GM12873 (cell line): ENCODE measurements around the gene MYO3A.

Experiments
- TF ChIP-seq, protein P1 (sequence below): IDR thresholded peaks from 2 replicates; pipeline ENCODE4 v1.5.1; 2012; ENCODE audit warnings: low read depth, mild to moderate bottlenecking, moderate library complexity, low read length, control low read depth; ENCODE audit not compliant: insufficient read depth; ENCODE audit errors: missing control alignments

Gene MYO3A

DNA sequence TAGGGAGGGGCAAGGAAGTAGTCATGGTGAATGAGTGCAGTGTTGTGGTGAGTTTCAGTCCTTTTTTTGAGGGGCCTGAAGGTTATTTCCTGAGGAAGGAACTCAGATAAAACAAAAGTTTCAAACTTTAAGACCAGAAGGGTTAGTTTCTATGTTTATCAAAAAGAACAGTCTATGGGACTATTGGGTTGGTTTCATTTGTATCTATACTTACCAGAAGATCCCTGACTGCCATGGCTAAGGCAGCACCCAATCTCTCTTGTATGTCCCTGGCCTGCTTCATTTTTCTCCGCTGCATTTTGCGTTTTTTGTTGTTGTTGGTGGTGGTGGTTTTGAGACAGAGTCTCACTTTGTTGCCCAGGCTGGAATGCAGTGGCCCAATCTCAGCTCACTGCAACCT is 263.2 kb downstream of the MYO3A start:
- TF ChIP-seq, protein P1, sequence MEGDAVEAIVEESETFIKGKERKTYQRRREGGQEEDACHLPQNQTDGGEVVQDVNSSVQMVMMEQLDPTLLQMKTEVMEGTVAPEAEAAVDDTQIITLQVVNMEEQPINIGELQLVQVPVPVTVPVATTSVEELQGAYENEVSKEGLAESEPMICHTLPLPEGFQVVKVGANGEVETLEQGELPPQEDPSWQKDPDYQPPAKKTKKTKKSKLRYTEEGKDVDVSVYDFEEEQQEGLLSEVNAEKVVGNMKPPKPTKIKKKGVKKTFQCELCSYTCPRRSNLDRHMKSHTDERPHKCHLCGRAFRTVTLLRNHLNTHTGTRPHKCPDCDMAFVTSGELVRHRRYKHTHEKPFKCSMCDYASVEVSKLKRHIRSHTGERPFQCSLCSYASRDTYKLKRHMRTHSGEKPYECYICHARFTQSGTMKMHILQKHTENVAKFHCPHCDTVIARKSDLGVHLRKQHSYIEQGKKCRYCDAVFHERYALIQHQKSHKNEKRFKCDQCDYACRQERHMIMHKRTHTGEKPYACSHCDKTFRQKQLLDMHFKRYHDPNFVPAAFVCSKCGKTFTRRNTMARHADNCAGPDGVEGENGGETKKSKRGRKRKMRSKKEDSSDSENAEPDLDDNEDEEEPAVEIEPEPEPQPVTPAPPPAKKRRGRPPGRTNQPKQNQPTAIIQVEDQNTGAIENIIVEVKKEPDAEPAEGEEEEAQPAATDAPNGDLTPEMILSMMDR: no peak

DNA sequence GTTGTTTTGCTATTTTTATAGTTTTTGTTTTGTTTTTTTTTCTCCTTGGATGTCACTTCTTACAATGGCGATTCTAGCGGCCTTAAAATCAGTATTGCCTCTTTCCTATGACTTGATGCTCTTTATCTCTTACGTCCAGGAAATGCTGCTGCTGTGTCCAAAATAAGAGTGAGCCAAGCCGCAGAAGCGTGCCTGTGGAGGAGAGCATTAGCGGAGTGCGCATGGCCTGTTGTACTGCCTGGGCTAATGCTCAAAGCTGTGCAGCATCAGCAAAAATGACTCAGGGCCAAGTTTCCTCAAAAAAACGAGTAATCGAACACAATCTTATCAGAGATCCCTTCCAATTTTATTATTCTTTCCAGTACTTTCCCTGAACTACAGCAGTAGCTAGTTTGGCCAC is 264.1 kb downstream of the MYO3A start:
- TF ChIP-seq, protein P1: no peak

DNA sequence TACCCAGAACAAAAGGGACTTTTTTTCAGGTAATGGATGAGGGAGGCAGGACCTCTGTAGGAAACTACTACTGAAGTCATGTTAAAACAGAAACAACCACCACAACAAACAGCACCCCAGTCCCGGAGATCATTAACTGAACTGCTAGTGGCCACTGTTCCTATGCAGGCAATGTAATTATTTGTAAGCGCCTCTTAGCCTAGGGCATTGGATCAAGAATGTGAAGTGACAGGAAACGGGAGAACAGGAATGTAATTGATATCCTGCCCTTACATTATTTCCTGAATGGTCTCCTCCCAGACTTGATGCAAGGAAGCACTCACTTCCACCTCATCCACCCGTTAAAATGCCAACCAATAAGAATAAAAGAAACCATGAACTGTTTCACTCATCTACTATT is 265.8 kb downstream of the MYO3A start:
- TF ChIP-seq, protein P1: no peak

DNA sequence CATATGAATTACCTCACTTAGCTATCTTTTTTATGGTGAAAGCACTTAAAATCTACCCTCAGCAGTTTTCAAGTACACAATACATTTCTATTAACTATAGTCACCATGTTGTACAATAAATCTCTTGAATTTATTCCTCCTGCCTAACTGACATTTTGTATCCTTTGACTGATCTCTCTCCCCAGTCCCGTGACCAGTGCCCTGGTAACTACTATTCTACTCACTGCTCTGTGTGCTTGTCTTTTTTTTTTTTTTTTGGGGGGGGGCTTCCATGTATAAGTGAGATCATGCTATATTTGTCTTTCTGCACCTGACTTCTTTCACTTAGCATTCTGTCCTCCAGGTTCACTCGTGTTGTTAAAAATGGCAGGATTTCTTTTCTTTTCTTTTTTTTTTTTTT is 271.2 kb downstream of the MYO3A start:
- TF ChIP-seq, protein P1: no peak

DNA sequence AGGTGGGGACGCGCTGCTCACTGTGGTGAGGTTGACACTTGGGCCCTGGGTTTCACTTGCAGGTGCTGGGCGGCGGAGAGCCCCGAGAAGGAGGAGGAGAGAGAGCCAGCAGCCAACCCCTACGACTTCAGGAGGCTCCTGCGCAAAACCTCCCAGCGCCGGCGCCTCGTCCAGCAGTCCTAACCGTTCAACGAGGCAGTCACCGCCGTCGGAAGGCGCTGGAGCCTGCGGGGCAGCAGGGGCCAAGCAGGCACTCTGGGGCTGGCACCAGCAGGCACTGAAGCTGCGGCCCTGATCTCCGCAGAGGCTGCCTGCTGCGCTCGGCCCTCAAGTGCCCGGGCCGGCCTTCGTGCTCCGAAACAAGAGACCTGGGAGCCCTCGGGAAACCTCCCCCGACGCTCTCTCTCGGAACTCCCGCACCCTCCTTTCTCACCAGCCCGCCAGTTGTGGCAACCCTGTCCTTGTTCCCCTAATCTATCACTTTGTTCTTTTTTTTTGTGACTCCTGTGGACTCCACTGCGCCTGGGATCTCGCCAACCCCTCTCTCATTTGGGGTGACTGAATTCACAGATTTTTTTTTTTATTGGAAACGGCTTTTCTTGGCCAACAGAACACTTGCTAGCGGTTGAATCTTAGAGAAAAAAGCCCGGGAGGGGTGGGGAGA is 277.9 kb downstream of the MYO3A start:
- TF ChIP-seq, protein P1: no peak

DNA sequence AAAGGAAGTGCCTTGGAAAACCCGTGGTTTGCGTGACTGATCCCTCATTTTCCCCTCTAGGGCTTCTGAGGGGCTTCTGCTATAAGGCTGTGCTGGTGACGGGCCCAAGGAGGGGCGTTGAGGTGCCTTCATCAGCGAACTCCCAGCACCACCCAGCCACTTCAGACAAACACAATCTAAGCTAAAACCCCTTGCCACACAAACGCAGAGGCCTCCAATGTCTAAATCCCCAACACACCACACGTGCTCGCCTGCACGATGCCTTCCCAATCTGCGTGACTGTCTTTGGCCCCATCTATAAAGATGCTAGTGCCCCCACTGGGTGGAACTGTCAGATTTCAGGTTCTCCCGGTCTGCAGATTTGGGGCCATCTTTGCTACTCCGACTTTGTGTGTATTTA is 278.5 kb downstream of the MYO3A start:
- TF ChIP-seq, protein P1: no peak

DNA sequence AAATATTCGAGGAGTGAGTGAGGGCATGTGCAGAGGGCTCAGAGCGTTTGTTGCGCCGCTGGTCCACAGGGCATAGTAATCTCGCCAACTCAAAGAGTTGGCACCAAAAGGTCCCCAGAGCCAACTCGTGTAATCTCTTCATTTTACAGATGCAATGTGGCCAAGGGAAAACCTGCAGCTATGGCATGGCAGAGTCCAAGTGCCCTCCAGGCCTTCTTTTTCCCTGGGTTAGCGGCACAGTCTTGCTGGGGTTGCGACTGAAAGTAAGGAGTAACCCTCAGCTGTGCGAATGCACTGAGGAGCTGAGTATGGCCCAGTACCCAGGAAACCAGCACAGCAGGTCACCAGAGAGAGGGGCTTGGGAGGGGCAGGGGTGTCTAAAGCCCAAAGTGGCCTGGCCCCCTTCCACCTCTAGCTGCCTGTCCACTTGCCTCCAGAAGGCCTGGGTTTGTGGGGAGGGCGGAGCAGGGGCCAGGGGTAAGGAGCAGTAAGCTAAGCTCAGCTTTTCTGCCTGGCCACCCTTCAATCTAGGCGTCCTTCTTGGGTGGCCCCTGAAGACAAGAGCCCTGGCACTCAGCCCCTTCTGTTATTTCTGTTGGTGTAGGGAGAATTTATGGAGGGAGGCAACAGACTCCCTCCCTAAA is 279.2 kb downstream of the MYO3A start:
- TF ChIP-seq, protein P1: no peak
